Stimulated activated memory B cell treated with anti-CD40 and anti-IgM and Interleukin-4, amounts not matched to agents 10 μg/mL and 1 μg/mL and 100 μg/mL, for 72 hours (primary cell): ENCODE results near the gene RPGRIP1.
"Not testable (repeated sequence)": the region's sequence is repeated elsewhere in the genome, so short reads cannot be mapped to it uniquely, and the experiment has no call there.

Source experiments
- ATAC-seq: fragments of 150-1000 bp; cut with Tn5 transposase; 2 replicates; pipeline ENCODE4 v1.10.0; 2021
- H3K27ac Mint-ChIP-seq: one replicate; pipeline ENCODE4 v1.8.0; 2022; ENCODE audit warnings: mild to moderate bottlenecking, mixed read lengths
- H3K27me3 Mint-ChIP-seq: one replicate; pipeline ENCODE4 v1.8.0; 2022; ENCODE audit warnings: mixed read lengths
- H3K36me3 Mint-ChIP-seq: one replicate; pipeline ENCODE4 v1.8.0; 2022; ENCODE audit warnings: mixed read lengths
- H3K4me1 Mint-ChIP-seq: one replicate; pipeline ENCODE4 v1.8.0; 2022; ENCODE audit warnings: mixed read lengths
- H3K4me3 Mint-ChIP-seq: one replicate; pipeline ENCODE4 v1.8.0; 2022; ENCODE audit warnings: mild to moderate bottlenecking, moderate library complexity, mixed read lengths
- H3K9me3 Mint-ChIP-seq: one replicate; pipeline ENCODE4 v1.8.0; 2022; ENCODE audit warnings: mixed read lengths

Gene RPGRIP1

GRCh38 chr14:21255385-21256101, 24.3 kb upstream of the RPGRIP1 start:
- Mint-ChIP-seq H3K36me3 (peaks cover 69% of the 10 kb centered on the region), H3K27me3 (no peaks in the 10 kb centered on the region), H3K9me3 (no peaks in the 10 kb centered on the region), H3K4me1 (peaks cover 60% of the 10 kb centered on the region), H3K27ac (peak overlapping the region; percentile 77), H3K4me3 (peak overlapping the region; percentile 48)
- no peak for ATAC-seq

- H3K9me3 Mint-ChIP-seq, H3K27me3 Mint-ChIP-seq, ATAC-seq: not testable (repeated sequence)
- Mint-ChIP-seq H3K4me1 (peaks cover 64% of the 10 kb centered on the region), H3K36me3 (peaks cover 65% of the 10 kb centered on the region), H3K27ac (peak overlapping the region; percentile 77), H3K4me3 (peak overlapping the region; percentile 48)
Observed at GRCh38 chr14:21256102-21256447, 23.8 kb upstream of the RPGRIP1 start.

DNA sequence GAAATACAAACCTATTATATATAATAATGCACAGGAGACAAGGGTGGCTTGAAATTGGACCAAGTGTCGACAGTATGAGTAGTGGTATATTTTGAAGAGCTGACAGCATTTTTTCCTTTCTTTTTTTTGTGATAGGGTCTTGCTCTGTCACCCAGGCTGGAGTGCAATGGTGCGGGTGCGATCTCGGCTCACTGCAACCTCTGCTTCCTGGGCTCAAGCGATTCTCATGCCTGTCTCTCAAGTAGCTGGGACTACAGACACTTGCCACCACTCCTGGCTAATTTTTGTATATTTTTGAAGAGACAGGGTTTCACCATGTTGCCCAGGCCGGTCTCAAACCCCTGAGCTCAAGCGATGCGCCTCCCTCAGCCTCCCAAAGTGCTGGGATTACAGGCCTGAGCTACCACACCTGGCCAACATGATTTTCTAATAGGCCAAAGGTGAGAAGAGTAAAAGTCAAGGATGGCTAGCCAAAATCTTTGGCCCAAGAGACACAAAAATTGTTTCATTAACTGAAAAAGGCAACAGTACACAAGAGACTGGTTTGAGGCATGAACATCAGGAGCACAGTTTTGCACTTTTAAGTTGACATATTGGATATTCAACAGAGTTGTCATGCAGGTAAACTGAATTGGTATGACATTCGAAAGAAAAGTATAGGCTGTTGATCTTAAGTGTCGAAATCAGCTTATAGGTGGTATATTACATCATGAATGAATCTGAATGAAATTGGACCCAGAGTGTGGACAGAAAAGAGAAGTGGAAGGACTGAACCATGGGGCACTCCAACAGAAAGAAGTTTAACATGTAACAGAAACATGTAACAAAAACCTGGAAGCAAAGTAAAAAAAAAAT, 23.1 kb upstream of the RPGRIP1 start:
- H3K9me3 Mint-ChIP-seq, result no peaks in the 10 kb centered on the region
- no peaks in the 10 kb centered on the region for H3K27me3 Mint-ChIP-seq
- peak overlapping the region; percentile 77 for H3K27ac Mint-ChIP-seq
- no peak for ATAC-seq
- peak overlapping the region; percentile 32 for H3K4me3 Mint-ChIP-seq
- H3K4me1 Mint-ChIP-seq, result peaks cover 66% of the 10 kb centered on the region
- H3K36me3 Mint-ChIP-seq, result peaks cover 65% of the 10 kb centered on the region

- Mint-ChIP-seq H3K27me3 (no peaks in the 10 kb centered on the region), H3K4me1 (peaks cover 66% of the 10 kb centered on the region), H3K36me3 (peaks cover 64% of the 10 kb centered on the region), H3K9me3 (no peaks in the 10 kb centered on the region), H3K4me3 (peak overlapping the region; percentile 54), H3K27ac (peak overlapping the region; percentile 36)
- ATAC-seq, result no peak
Observed at GRCh38 chr14:21257394-21257909, 22.4 kb upstream of the RPGRIP1 start.

DNA sequence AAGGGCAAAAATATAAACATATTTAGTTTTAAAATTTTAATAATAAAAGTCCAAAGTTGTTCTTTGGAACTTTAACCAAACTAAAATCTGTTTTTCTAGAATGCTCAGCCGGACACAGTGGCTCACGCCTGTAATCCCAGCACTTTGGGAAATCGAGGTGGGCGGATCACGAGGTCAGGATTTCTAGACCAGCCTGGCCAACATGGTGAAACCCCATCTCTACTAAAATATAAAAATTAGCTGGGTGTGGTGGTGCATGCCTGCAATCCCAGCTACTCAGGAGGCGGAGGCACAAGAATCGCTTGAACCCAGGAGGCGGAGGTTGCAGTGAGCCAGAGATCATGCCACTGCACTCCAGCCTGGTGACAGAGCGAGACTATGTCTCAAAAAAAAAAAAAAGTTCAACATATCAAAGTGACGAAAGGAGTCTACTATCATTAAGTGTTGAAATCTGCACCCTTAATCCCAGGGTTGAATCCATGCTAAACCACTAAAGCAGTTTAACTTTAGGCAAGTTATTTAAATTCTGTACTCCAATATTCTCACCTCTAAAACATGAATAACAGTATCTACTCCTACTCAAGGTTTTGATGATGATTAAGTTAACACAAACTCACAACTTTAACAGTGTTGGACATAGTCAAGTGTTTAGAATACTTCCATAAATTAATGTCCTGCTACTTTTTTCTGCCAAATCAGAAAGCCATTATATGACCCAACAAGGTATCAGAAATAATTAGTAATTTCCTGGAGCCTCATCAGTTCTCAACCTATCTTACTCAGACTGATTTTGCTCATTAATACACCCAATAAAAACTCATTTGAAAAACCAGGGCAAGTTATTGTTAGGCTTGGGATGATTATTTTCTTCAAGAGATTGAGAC, 21.6 kb upstream of the RPGRIP1 start:
- peak overlapping the region; percentile 36 for H3K27ac Mint-ChIP-seq
- H3K36me3 Mint-ChIP-seq, result peaks cover 72% of the 10 kb centered on the region
- peaks cover 72% of the 10 kb centered on the region for H3K4me1 Mint-ChIP-seq
- peak overlapping the region; percentile 54 for H3K4me3 Mint-ChIP-seq
- no peak for ATAC-seq
- H3K27me3 Mint-ChIP-seq, result no peaks in the 10 kb centered on the region
- H3K9me3 Mint-ChIP-seq, result no peaks in the 10 kb centered on the region

GRCh38 chr14:21258889-21259787, 20.7 kb upstream of the RPGRIP1 start:
- Mint-ChIP-seq H3K36me3 (peaks cover 81% of the 10 kb centered on the region), H3K9me3 (no peaks in the 10 kb centered on the region), H3K27ac (peak overlapping the region; percentile 57), H3K27me3 (no peaks in the 10 kb centered on the region), H3K4me3 (peak overlapping the region; percentile 54), H3K4me1 (peaks cover 81% of the 10 kb centered on the region)
- no peak for ATAC-seq

GRCh38 chr14:21261824-21262223, 18.1 kb upstream of the RPGRIP1 start:
- ATAC-seq, result no peak
- peak overlapping the region; percentile 57 for H3K4me3 Mint-ChIP-seq
- H3K9me3 Mint-ChIP-seq, result no peaks in the 10 kb centered on the region
- no peaks in the 10 kb centered on the region for H3K27me3 Mint-ChIP-seq
- peaks cover 87% of the 10 kb centered on the region for H3K4me1 Mint-ChIP-seq
- H3K36me3 Mint-ChIP-seq, result peaks cover 77% of the 10 kb centered on the region
- H3K27ac Mint-ChIP-seq, result peak overlapping the region; percentile 99

DNA sequence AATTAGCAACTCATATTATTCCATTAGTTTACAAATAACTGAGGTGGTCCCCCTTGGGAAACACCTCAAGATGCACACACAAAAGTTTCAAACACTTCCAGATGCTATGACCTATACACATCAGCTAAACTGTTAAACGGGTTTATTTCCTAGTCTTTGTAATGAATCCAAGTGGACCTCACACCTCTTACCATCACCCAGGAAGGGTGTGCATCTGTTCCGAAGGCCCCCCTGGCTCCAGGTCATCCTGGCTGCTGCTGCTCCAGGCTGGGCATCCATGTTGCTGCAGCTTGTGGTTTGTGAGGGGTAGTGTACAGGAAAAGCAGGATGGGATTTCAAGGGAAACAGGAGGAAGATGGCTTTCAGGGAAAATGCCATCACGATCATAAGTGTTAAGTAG, 17.5 kb upstream of the RPGRIP1 start:
- Mint-ChIP-seq H3K9me3 (no peaks in the 10 kb centered on the region), H3K36me3 (peaks cover 77% of the 10 kb centered on the region), H3K4me3 (peak overlapping the region; percentile 77), H3K4me1 (peaks cover 87% of the 10 kb centered on the region), H3K27ac (peak overlapping the region; percentile 99), H3K27me3 (no peaks in the 10 kb centered on the region)
- ATAC-seq, result no peak

GRCh38 chr14:21263284-21264024, 16.4 kb upstream of the RPGRIP1 start:
- peak overlapping the region; percentile 99 for H3K4me3 Mint-ChIP-seq
- ATAC-seq, result peak; percentile 35

DNA sequence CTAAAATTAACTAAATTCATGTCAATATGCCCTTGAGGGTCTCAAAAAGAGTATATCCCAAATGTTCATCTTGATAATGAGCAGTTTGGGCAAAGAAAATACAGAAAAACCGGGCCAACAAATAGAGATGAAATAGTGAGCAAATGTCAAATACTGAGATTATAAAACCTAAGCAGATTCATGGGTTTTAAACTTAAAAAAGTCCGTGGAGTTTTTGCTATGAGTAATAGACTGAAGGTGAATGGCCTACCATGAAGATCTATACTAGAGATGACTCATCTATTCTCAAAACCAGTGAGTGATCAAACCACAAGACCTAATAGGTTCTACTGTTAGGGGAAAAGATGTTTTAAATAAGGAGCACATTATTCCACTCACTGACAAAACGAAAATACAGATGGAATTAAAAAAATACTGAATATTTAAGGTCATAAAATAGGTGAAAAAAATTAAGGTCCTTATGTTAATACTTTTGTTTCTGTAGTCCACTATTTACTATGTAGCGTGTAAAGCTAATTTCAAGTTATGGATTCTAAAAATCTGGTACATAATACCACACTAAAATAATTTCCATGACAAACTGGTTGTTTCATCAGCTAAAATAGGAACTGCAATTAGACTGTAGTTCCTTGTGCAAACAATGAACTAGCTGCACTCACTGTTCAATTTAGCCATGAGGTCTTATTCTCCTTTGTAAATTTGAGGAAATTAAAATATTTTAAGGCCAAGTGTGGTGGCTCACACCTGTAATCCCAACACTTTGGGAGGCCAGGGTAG, 15.7 kb upstream of the RPGRIP1 start:
- Mint-ChIP-seq H3K4me1 (peaks cover 76% of the 10 kb centered on the region), H3K36me3 (peaks cover 75% of the 10 kb centered on the region), H3K27ac (peak overlapping the region; percentile 99), H3K9me3 (no peaks in the 10 kb centered on the region), H3K27me3 (no peaks in the 10 kb centered on the region), H3K4me3 (peak overlapping the region; percentile 99)
- peak; percentile 86 for ATAC-seq

More at GRCh38 chr14:21263284-21264024, 16.4 kb upstream of the RPGRIP1 start:
- H3K27ac Mint-ChIP-seq, result peak overlapping the region; percentile 99
- no peaks in the 10 kb centered on the region for H3K9me3 Mint-ChIP-seq
- no peaks in the 10 kb centered on the region for H3K27me3 Mint-ChIP-seq
- H3K4me1 Mint-ChIP-seq, result peaks cover 84% of the 10 kb centered on the region
- peaks cover 79% of the 10 kb centered on the region for H3K36me3 Mint-ChIP-seq

- peak overlapping the region; percentile 99 for H3K27ac Mint-ChIP-seq
- ATAC-seq, result no peak
- peaks cover 59% of the 10 kb centered on the region for H3K36me3 Mint-ChIP-seq
- H3K4me1 Mint-ChIP-seq, result peaks cover 58% of the 10 kb centered on the region
- no peaks in the 10 kb centered on the region for H3K9me3 Mint-ChIP-seq
- H3K4me3 Mint-ChIP-seq, result peak overlapping the region; percentile 99
- H3K27me3 Mint-ChIP-seq, result no peaks in the 10 kb centered on the region
Observed at GRCh38 chr14:21267431-21267845, 12.4 kb upstream of the RPGRIP1 start.

DNA sequence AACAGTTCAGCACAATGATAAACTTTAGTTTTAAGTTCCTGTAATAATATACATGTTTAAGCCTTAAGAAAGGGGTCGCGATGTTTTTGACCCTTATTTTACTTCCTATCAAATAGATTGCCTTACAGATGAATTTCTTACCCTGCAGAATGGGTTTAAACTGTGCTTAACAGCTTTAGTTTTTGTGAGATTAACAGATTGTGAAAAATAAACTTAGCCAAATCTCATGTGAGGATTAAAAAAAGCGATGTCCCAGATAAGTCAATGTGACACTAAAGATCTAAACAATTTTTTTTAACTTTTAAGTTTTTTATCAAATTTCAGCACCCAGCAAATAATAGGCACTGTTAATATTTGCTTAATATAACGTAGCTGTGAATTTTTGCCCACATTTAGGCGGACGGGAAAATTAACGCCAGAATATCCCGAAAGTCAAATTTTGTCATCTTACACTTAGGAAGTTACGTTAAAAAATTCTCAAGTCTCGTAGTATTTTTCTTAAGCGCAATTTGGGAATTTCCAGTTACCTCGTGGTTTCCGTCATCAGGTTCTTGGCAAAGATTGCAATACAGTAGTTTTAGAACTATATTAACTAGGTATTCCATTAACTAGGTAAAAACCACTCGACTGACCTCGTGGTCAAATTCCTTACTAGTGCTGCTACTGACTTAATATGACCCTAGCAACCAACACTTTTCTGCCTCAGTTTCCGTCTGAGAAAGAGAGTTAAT, 11.8 kb upstream of the RPGRIP1 start:
- Mint-ChIP-seq H3K9me3 (no peaks in the 10 kb centered on the region), H3K36me3 (peaks cover 53% of the 10 kb centered on the region), H3K4me3 (peak overlapping the region; percentile 99), H3K4me1 (peaks cover 53% of the 10 kb centered on the region), H3K27me3 (no peaks in the 10 kb centered on the region), H3K27ac (peak overlapping the region; percentile 99)
- no peak for ATAC-seq
